K562 (cell line): ENCODE results near the gene ZNF441. TPM values are rescaled to one million over a fixed set of nuclear protein-coding genes. Genes with fewer than 3 reads are reported as not detected.

Source experiments
- ATAC-seq: fragments of 200-7000 bp; cut with Tn5 transposase; 3 replicates; pipeline ENCODE4 v1.9.1; 2020; ENCODE audit warnings: moderate library complexity
- BruUV-seq: library from RNA; stranded (reverse); fragments of 400-500 nt; replicated peaks from 2 replicates; lab custom pipeline; 2021; lab: Mats Ljungman, UMichigan
- CTCF ChIA-PET: fragments of 300-600 bp; formaldehyde crosslinking; extraction: SDS; loops from one replicate; lab custom pipeline; 2021; ENCODE audit warnings: low intra/inter-chr PET ratio; lab: Yijun Ruan, JAX
- POLR2A ChIA-PET: fragments of 300-600, 350-650 bp; sonication (Branson Sonifier 250); formaldehyde crosslinking; extraction: SDS; loops from one replicate; lab custom pipeline; 2021; ENCODE audit warnings: antibody characterized with exemption, inconsistent platforms; lab: Yijun Ruan, JAX
- DNase-seq, 4 experiments: peaks; one replicate each; pipeline versions ENCODE4 v3.0.0 to v3.0.0-alpha.2; 2011 to 2018; ENCODE audit warnings: low spot score in 3 of 4, mixed read lengths in 3 of 4; ENCODE audit errors: extremely low read depth in 1 of 4
- FAIRE-seq: peaks from 2 replicates; lab custom pipeline; 2011; peaks lifted over from hg19 to GRCh38; lab: Jason Lieb, UNC
- H2AFZ ChIP-seq: 2 replicates; pipeline ENCODE4 v1.6.0; 2011; ENCODE audit warnings: low read depth, low read length, control low read depth, inconsistent platforms
- H3K27ac ChIP-seq: fragments of 200-600 bp; 3 replicates; pipeline ENCODE4 v1.8.0; 2011; ENCODE audit warnings: low read depth, mild to moderate bottlenecking, control low read depth, inconsistent platforms, low read length, moderate library complexity, mixed read lengths; ENCODE audit errors: extremely low read depth
- H3K27me3 ChIP-seq, 2 experiments: fragments of 300-600 bp in 1 of 2; 2 replicates in 1 of 2; 3 replicates in 1 of 2; pipeline versions ENCODE4 v1.6.0 to v1.8.0; 2011; ENCODE audit warnings: inconsistent platforms in 2 of 2, low read length in 2 of 2, mild to moderate bottlenecking in 1 of 2, mixed read lengths in 1 of 2, moderate library complexity in 1 of 2; ENCODE audit not compliant: control insufficient read depth in 2 of 2, insufficient read depth in 2 of 2
- H3K36me3 ChIP-seq: fragments of 300-600 bp; 3 replicates; pipeline ENCODE4 v1.8.0; 2011; ENCODE audit warnings: mild to moderate bottlenecking, low read length, inconsistent platforms; ENCODE audit not compliant: control insufficient read depth, insufficient read depth
- H3K4me1 ChIP-seq, 2 experiments: fragments of 200-600 bp in 1 of 2; replicated peaks in 1 of 2; 2 replicates in 1 of 2; 3 replicates in 1 of 2; pipeline versions ENCODE4 v1.5.1 to v1.8.0; 2011; ENCODE audit warnings: inconsistent platforms in 2 of 2, low read length in 2 of 2, mild to moderate bottlenecking in 1 of 2, mixed read lengths in 1 of 2, moderate library complexity in 1 of 2; ENCODE audit not compliant: control insufficient read depth in 2 of 2, insufficient read depth in 2 of 2
- H3K4me2 ChIP-seq: 2 replicates; pipeline ENCODE4 v1.6.1; 2011; ENCODE audit warnings: low read length, control low read depth, inconsistent platforms, mixed read lengths; ENCODE audit not compliant: insufficient read depth
- H3K4me3 ChIP-seq: fragments of 200-600 bp; sonication (generic), shearing (Covaris generic); 2 replicates; pipeline ENCODE4 v1.5.1; 2016; ENCODE audit warnings: control low read depth, inconsistent platforms
- H3K79me2 ChIP-seq: fragments of 200-600 bp; 3 replicates; pipeline ENCODE4 v1.8.0; 2011; ENCODE audit warnings: low read length, inconsistent platforms; ENCODE audit not compliant: control insufficient read depth, insufficient read depth
- H3K9ac ChIP-seq, 2 experiments: 2 replicates each; pipeline versions ENCODE4 v1.6.0 to v1.6.1; 2011; ENCODE audit warnings: low read depth in 2 of 2, low read length in 2 of 2, control low read depth in 1 of 2, inconsistent platforms in 1 of 2, mild to moderate bottlenecking in 1 of 2, mixed read lengths in 1 of 2; ENCODE audit not compliant: insufficient read depth in 1 of 2
- H3K9me1 ChIP-seq: one replicate; pipeline ENCODE4 v1.6.0; 2011; ENCODE audit warnings: inconsistent platforms, mild to moderate bottlenecking, low read length, moderate library complexity; ENCODE audit not compliant: control insufficient read depth, insufficient read depth
- H3K9me3 ChIP-seq: replicated peaks from 2 replicates; pipeline ENCODE4 v1.5.1; 2011; ENCODE audit warnings: low read depth, low read length, inconsistent platforms; ENCODE audit not compliant: control insufficient read depth, insufficient read depth
- H4K20me1 ChIP-seq: replicated peaks from 2 replicates; pipeline ENCODE4 v1.6.1; 2011; ENCODE audit warnings: low read length, inconsistent platforms, mixed read lengths; ENCODE audit not compliant: control insufficient read depth, insufficient read depth
- ATF1 ChIP-seq, 2 experiments: fragments of 450-650 bp in 1 of 2; IDR thresholded peaks; 2 replicates each; pipeline ENCODE4 v1.6.1; 2016; ENCODE audit warnings: missing compliant biosample characterization in 1 of 2, missing genetic modification characterization in 1 of 2
- EP300 ChIP-seq: IDR thresholded peaks from 2 replicates; pipeline ENCODE4 v1.6.1; 2012; ENCODE audit warnings: low read length, improper control_type of control experiment
- ESRRB ChIP-seq: fragments of 250-450 bp; sonication (Bioruptor Pico); IDR thresholded peaks from 2 replicates; pipeline ENCODE4 v1.5.0; 2020; ENCODE audit warnings: mild to moderate bottlenecking, moderate library complexity, borderline replicate concordance
- FOXA1 ChIP-seq: fragments of 450-650 bp; IDR thresholded peaks from 2 replicates; pipeline ENCODE4 v1.6.1; 2016; ENCODE audit warnings: mild to moderate bottlenecking, borderline replicate concordance
- GTF2F1 ChIP-seq: IDR thresholded peaks from 2 replicates; pipeline ENCODE4 v1.6.1; 2011; ENCODE audit warnings: low read depth, low read length, improper control_type of control experiment
- HDAC8 ChIP-seq: fragments of 450-650 bp; IDR thresholded peaks from 2 replicates; pipeline ENCODE4 v1.6.1; 2016; ENCODE audit warnings: mild to moderate bottlenecking, missing genetic modification characterization, moderate library complexity, missing compliant biosample characterization
- LEF1 ChIP-seq: fragments of 450-650 bp; IDR thresholded peaks from 2 replicates; pipeline ENCODE4 v1.6.1; 2016; ENCODE audit warnings: mild to moderate bottlenecking
- MEF2A ChIP-seq: IDR thresholded peaks from 2 replicates; pipeline ENCODE4 v1.6.1; 2011; ENCODE audit warnings: low read depth, mild to moderate bottlenecking, low read length, moderate library complexity; ENCODE audit not compliant: control insufficient read depth
- MYC ChIP-seq, 2 experiments: fragments of 250-450 bp in 1 of 2; sonication (Bioruptor Pico) in 1 of 2; IDR thresholded peaks; 2 replicates each; pipeline versions ENCODE4 v1.5.1 to v1.6.1; 2012 to 2021; ENCODE audit warnings: low read depth in 2 of 2, borderline replicate concordance in 1 of 2, improper control_type of control experiment in 1 of 2, low read length in 1 of 2, mild to moderate bottlenecking in 1 of 2, moderate library complexity in 1 of 2
- NCOA2 ChIP-seq, 2 experiments: fragments of 450-650 bp; IDR thresholded peaks; 2 replicates each; pipeline ENCODE4 v1.6.1; 2018; ENCODE audit warnings: mild to moderate bottlenecking in 2 of 2, moderate library complexity in 1 of 2; ENCODE audit not compliant: partially characterized antibody in 2 of 2
- NCOA4 ChIP-seq: fragments of 450-650 bp; IDR thresholded peaks from 2 replicates; pipeline ENCODE4 v1.6.1; 2018; ENCODE audit warnings: mild to moderate bottlenecking; ENCODE audit not compliant: partially characterized antibody
- NUFIP1 ChIP-seq: fragments of 450-650 bp; IDR thresholded peaks from 2 replicates; pipeline ENCODE4 v1.6.1; 2018; ENCODE audit not compliant: partially characterized antibody
- POLR2AphosphoS2 ChIP-seq: IDR thresholded peaks from 2 replicates; pipeline ENCODE4 v1.6.1; 2012; ENCODE audit warnings: low read length, improper control_type of control experiment
- POLR3A ChIP-seq: IDR thresholded peaks from 2 replicates; pipeline ENCODE4 v1.6.1; 2011; ENCODE audit warnings: borderline replicate concordance, mild to moderate bottlenecking, moderate library complexity; ENCODE audit not compliant: insufficient read length, insufficient read depth; ENCODE audit errors: extremely low read depth
- RFX7 ChIP-seq: fragments of 250-450 bp; sonication (Bioruptor Pico); IDR thresholded peaks from 2 replicates; pipeline ENCODE4 v1.5.1; 2021; ENCODE audit warnings: mild to moderate bottlenecking
- SMARCA5 ChIP-seq: fragments of 450-650 bp; IDR thresholded peaks from 2 replicates; pipeline ENCODE4 v1.6.1; 2016
- TFAP4 ChIP-seq: sonication (generic); formaldehyde crosslinking; IDR thresholded peaks from 2 replicates; pipeline ENCODE4 v1.8.0; 2022; ENCODE audit warnings: missing genetic modification reagents, mild to moderate bottlenecking, moderate library complexity, borderline replicate concordance
- TRIM28 ChIP-seq: fragments of 450-650 bp; IDR thresholded peaks from 2 replicates; pipeline ENCODE4 v1.6.1; 2017
- ZBTB17 ChIP-seq: fragments of 450-650 bp; formaldehyde crosslinking; IDR thresholded peaks from 2 replicates; pipeline ENCODE4 v1.4.0; 2020; ENCODE audit warnings: mild to moderate bottlenecking
- ZKSCAN1 ChIP-seq: fragments of 150-350 bp; IDR thresholded peaks from 2 replicates; pipeline ENCODE4 v1.6.1; 2016; ENCODE audit warnings: low read depth, low read length
- ZNF507 ChIP-seq: conservative IDR thresholded peaks from 2 replicates; pipeline ENCODE4 v1.6.1; 2017; ENCODE audit warnings: missing genetic modification characterization, missing compliant biosample characterization
- WGBS: fragments of 100-300 bp; shearing (Covaris generic); methylation state at CpG from one replicate; pipeline ENCODE4 v1.1.6; 2016; ENCODE audit warnings: low coverage, mixed read lengths; ENCODE audit not compliant: insufficient coverage; ENCODE audit errors: missing lambda C conversion rate; 5-methylcytosine and 5-hydroxymethylcytosine counted together
- in situ Hi-C: fragments of 300-500 bp; cut with MboI; formaldehyde crosslinking; loops from 4 replicates; pipeline ENCODE4 v1.15.0; 2018; ENCODE audit warnings: inconsistent platforms, mixed read lengths
- intact Hi-C: fragments of 100-400 bp; cut with micrococcal nuclease; formaldehyde crosslinking; loops from 2 replicates; pipeline ENCODE4 v1.14.2; 2022
- polyA plus RNA-seq, 8 experiments: library from polyadenylated mRNA; depleted of rRNA in 4 of 8; stranded (reverse) in 5 of 8; unstranded in 3 of 8; fragments of >200 nt; fragmentation: Nextera tagmentation in 2 of 8; fragmentation: Illumina TruSeq in 1 of 8; extraction: Ambion mirVana in 2 of 8; extraction: Trizol in 1 of 8; gene quantifications; 2 replicates each; pipeline versions ENCODE4 v1.2.1 to v1.2.3, GENCODE V29; 2011 to 2014; ENCODE audit warnings: inconsistent platforms in 1 of 8, missing spikeins in 1 of 8
- total RNA-seq, 7 experiments: library from RNA; depleted of rRNA in 6 of 7; stranded (reverse); fragments of >200 nt in 6 of 7; fragmentation: Illumina TruSeq in 2 of 7; extraction: Trizol in 2 of 7; gene quantifications; 2 replicates each; pipeline versions ENCODE4 v1.2.1 to v1.2.3, GENCODE V29; 2011 to 2021; ENCODE audit warnings: low replicate concordance in 1 of 7
- TF ChIP-seq, protein P1 (sequence below): fragments of 250-450 bp; sonication (Bioruptor Pico); IDR thresholded peaks from 2 replicates; pipeline ENCODE4 v1.4.0; 2020; ENCODE audit warnings: mild to moderate bottlenecking

Gene ZNF441
- total and polyA plus RNA-seq, 9 of the 15 experiments (the other 6 are each of a cell fraction or from before 2014, with no cell fraction given) = 1.9 to 14.0 (median 7.8) TPM

GRCh38 chr19:11814029-11814699 lies 47.4 kb downstream of the ZNF441 start, which contains the start of gene ZNF440:
TSS of gene ZNF440 (plus strand) at chr19:11814273. CDS start at chr19:11814448, 175 bp downstream.
- H3K79me2 ChIP-seq = peaks cover 42% of the 10 kb centered on the region
- peak within 1 kb of the TSS; percentile 95 to 98 for H3K9ac ChIP-seq
- H3K27ac ChIP-seq = peak within 1 kb of the TSS; percentile 97
- intact Hi-C loops (no loop called here), in situ Hi-C loops (no loop called here)
- 1% methylated on average over 34 of the region's 55 CpGs for WGBS
- H2AFZ ChIP-seq = peak within 1 kb of the TSS; percentile 96
- BruUV-seq = TSS peak; percentile 75
- DNase-seq (peak; percentile 98 to 99 (median 98)), ATAC-seq (peak; percentile 99), FAIRE-seq (peak; percentile 91)
- H3K4me3 ChIP-seq = peak within 1 kb of the TSS; percentile 97
- H3K4me2 ChIP-seq = peak within 1 kb of the TSS; percentile 87
- no peaks in the 10 kb centered on the region for H3K9me1 ChIP-seq
- peaks cover 12% of the 10 kb centered on the region; the same call in 2 of the 3 replicates for H3K36me3 ChIP-seq
- ChIA-PET POLR2A (interaction anchor here (0.5 to 1.2 kb wide), 7 partner anchors 16 to 553 kb away, joined by 3 to 5 read pairs (median 3); partner anchors contain the start of genes ELOF1, ZNF491 and ZNF627), CTCF (no interaction called here)
- H3K27me3 ChIP-seq = no peaks in the 10 kb centered on the region
- H4K20me1 ChIP-seq = no peaks in the 10 kb centered on the region
- H3K9me3 ChIP-seq = no peaks in the 10 kb centered on the region
- peaks cover 4 to 14% of the 10 kb centered on the region in 2 experiments; a peak in 3 of 5 replicates for H3K4me1 ChIP-seq
- no peak for TF ChIP-seq NUFIP1
- TF ChIP-seq MEF2A = no peak
- TF ChIP-seq MYC (IDR thresholded peaks at IDR 0.05; ENCODE audit: low read depth, low read length) = peak; percentile 50
- TF ChIP-seq MYC (CRISPR knock-in tag; IDR thresholded peaks at IDR 0.05; ENCODE audit: borderline replicate concordance, low read depth) = no peak
- TF ChIP-seq EP300 = no peak; the same call in 1 of the 2 replicates
- no peak for TF ChIP-seq TRIM28
- no peak for TF ChIP-seq NCOA2 (IDR thresholded peaks at IDR 0.05; ENCODE audit: partially characterized antibody in 2 of 2)
- no peak for TF ChIP-seq RFX7 (CRISPR knock-in tag)
- TF ChIP-seq SMARCA5 = no peak
- no peak for TF ChIP-seq ATF1 (CRISPR knock-in tag; IDR thresholded peaks at IDR 0.05)
- TF ChIP-seq ATF1 (tag; IDR thresholded peaks at IDR 0.05) = peak; percentile 39
- TF ChIP-seq LEF1 = no peak
- peak; percentile 86; the same call in 1 of the 2 replicates for TF ChIP-seq POLR2AphosphoS2
- TF ChIP-seq ZNF507 = no peak
- no peak for TF ChIP-seq FOXA1
- TF ChIP-seq ZBTB17 = 0 out of 2 replicates have a peak, but pooled peaks have one; percentile 33
- peak; percentile 55 for TF ChIP-seq TFAP4 (CRISPR knock-in tag)
- no peak for TF ChIP-seq HDAC8 (tag)
- TF ChIP-seq NCOA4 = no peak
- TF ChIP-seq GTF2F1 = no peak
- TF ChIP-seq, protein P1, sequence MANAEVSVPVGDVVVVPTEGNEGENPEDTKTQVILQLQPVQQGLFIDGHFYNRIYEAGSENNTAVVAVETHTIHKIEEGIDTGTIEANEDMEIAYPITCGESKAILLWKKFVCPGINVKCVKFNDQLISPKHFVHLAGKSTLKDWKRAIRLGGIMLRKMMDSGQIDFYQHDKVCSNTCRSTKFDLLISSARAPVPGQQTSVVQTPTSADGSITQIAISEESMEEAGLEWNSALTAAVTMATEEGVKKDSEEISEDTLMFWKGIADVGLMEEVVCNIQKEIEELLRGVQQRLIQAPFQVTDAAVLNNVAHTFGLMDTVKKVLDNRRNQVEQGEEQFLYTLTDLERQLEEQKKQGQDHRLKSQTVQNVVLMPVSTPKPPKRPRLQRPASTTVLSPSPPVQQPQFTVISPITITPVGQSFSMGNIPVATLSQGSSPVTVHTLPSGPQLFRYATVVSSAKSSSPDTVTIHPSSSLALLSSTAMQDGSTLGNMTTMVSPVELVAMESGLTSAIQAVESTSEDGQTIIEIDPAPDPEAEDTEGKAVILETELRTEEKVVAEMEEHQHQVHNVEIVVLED (CRISPR knock-in tag) = no peak
- peak; percentile 50 for TF ChIP-seq ZKSCAN1
- TF ChIP-seq POLR3A = no peak
- TF ChIP-seq ESRRB = no peak
